ENCODE results near the gene JAK3.
A peak's percentile ranks its signal among the peaks of the same experiment; 100 is the strongest.

GRCh38 chr19:17855280-17856152 lies 7.7 kb upstream of the JAK3 start:
- TF ChIP-seq CTCF (IDR thresholded peaks at IDR 0.05): peak; percentile 97
- TF ChIP-seq ATF3 (CRISPR knock-in tag; conservative IDR thresholded peaks at IDR 0.05): no peak

Data from WTC11 (cell line).